HG03045 (cell line): ENCODE results near the gene OSTN.
"Not testable (repeated sequence)": the region's sequence is repeated elsewhere in the genome, so short reads cannot be mapped to it uniquely, and the experiment has no call there.

Source experiments
- ATAC-seq: cut with Tn5 transposase; IDR thresholded peaks from one replicate; pipeline ENCODE4 v1.9.1; 2021; ENCODE audit warnings: mild to moderate bottlenecking, moderate library complexity; ENCODE audit not compliant: unreplicated experiment

Gene OSTN

GRCh38 chr3:191262650-191263049, 63.6 kb downstream of the OSTN start:
- no peak for ATAC-seq

GRCh38 chr3:191263365-191263764, 64.3 kb downstream of the OSTN start:
- peak; percentile 84 for ATAC-seq

GRCh38 chr3:191263850-191264249, 64.8 kb downstream of the OSTN start:
- no peak for ATAC-seq

GRCh38 chr3:191268737-191269136, 69.7 kb downstream of the OSTN start:
- no peak for ATAC-seq

- peak; percentile 86 for ATAC-seq
Observed at GRCh38 chr3:191269289-191270085, 70.4 kb downstream of the OSTN start.

GRCh38 chr3:191275244-191275643, 76.2 kb downstream of the OSTN start:
- not testable (repeated sequence) for ATAC-seq

- no peak for ATAC-seq
Observed at GRCh38 chr3:191275751-191276150, 76.7 kb downstream of the OSTN start.

- no peak for ATAC-seq
Observed at GRCh38 chr3:191280111-191280510, 81.1 kb downstream of the OSTN start.

- no peak for ATAC-seq
Observed at GRCh38 chr3:191280882-191281281, 81.8 kb downstream of the OSTN start.

GRCh38 chr3:191282251-191283185, 83.5 kb downstream of the OSTN start:
- no peak for ATAC-seq

GRCh38 chr3:191283400-191283799, 84.4 kb downstream of the OSTN start:
- ATAC-seq = no peak

GRCh38 chr3:191290311-191291025, 91.4 kb downstream of the OSTN start:
- ATAC-seq = peak; percentile 84

GRCh38 chr3:191292243-191293015, 93.4 kb downstream of the OSTN start:
- ATAC-seq = no peak

GRCh38 chr3:191294291-191294690, 95.2 kb downstream of the OSTN start:
- no peak for ATAC-seq

GRCh38 chr3:191296041-191296541, 97.0 kb downstream of the OSTN start:
- ATAC-seq = peak; percentile 76

GRCh38 chr3:191298846-191299245, 99.8 kb downstream of the OSTN start:
- no peak for ATAC-seq

GRCh38 chr3:191300422-191300821, 101.4 kb downstream of the OSTN start:
- peak; percentile 37 for ATAC-seq

GRCh38 chr3:191301017-191301416, 102.0 kb downstream of the OSTN start:
- ATAC-seq = peak; percentile 74

GRCh38 chr3:191301782-191302411, 102.9 kb downstream of the OSTN start:
- no peak for ATAC-seq

GRCh38 chr3:191302451-191302850, 103.4 kb downstream of the OSTN start:
- ATAC-seq = no peak
